ENCODE measurements around the gene STAC3.

Gene STAC3

DNA sequence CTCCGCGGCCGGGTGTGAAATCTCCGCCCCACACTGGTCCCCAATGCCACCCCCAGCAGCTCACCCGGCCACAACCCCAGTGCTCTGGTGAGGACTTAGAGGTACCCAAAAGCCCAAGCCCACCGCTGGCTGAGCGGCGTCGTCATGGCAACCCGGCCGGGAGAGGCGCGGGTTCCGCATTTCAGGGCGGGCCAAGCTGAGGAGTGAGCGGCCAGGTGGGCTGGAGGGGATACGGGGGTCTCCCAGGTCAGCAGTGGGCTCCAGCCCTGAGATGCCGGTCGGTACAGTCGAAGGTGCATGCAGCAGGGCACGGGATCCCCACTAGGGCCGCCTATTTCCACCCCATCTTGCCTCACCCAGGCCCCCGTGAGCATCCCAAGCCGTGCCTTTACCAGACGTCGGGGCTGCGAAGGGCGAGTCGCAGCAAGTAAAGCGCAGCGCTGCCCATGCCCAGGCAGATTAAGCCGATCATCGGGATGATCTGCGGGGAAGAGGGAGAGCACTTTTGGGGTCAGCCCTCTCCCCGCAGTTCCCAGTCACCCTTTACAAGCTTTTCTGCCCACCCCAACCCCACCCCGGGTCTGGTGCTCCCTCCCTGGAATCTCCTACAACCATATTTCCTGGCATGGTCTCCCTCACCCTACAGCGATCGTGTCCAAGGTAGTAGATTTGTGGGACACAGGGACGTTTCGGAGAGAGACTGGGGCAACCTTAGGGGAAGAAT is 14.6 kb downstream of the STAC3 start:
- in situ Hi-C loops (cut with MboI; ENCODE audit: low sequenced_read_pairs): no loop called here
- Histone ChIP-seq H3K9me3 (no peaks in the 10 kb centered on the region), H3K27me3 (ENCODE audit: low read depth) (no peaks in the 10 kb centered on the region), H3K4me1 (peaks cover 20% of the 10 kb centered on the region), H3K36me3 (replicated peaks) (peaks cover 44% of the 10 kb centered on the region), H3K4me3 (no peak overlapping the region)
- no peak for DNase-seq (ENCODE audit: low spot score in 2 of 2)

DNA sequence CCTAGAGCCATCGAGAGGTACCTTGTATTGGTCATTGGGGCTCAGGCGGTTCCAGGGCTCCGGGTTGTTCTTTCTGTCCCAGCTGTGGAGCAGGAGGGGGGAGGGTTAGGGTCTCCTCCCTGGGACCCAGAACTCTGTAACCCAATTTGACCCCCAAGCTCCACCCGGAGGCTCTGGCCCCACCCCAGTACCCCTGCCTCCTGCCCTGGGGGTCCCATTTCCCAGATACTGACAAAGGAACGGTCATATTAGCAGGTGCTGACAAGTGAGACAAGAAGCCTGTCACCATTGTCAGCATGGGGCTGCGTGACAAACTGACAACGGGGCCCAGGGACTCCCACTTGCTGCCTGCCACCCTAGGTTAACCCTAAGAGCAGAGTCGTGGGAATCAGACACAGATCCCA is 15.3 kb downstream of the STAC3 start:
- Histone ChIP-seq H3K9me3 (no peaks in the 10 kb centered on the region), H3K4me1 (peaks cover 15% of the 10 kb centered on the region), H3K4me3 (no peak overlapping the region), H3K27me3 (ENCODE audit: low read depth) (no peaks in the 10 kb centered on the region), H3K36me3 (replicated peaks) (peaks cover 50% of the 10 kb centered on the region)
- in situ Hi-C loops (cut with MboI; ENCODE audit: low sequenced_read_pairs): no loop called here
- DNase-seq (ENCODE audit: low spot score in 2 of 2): no peak

DNA sequence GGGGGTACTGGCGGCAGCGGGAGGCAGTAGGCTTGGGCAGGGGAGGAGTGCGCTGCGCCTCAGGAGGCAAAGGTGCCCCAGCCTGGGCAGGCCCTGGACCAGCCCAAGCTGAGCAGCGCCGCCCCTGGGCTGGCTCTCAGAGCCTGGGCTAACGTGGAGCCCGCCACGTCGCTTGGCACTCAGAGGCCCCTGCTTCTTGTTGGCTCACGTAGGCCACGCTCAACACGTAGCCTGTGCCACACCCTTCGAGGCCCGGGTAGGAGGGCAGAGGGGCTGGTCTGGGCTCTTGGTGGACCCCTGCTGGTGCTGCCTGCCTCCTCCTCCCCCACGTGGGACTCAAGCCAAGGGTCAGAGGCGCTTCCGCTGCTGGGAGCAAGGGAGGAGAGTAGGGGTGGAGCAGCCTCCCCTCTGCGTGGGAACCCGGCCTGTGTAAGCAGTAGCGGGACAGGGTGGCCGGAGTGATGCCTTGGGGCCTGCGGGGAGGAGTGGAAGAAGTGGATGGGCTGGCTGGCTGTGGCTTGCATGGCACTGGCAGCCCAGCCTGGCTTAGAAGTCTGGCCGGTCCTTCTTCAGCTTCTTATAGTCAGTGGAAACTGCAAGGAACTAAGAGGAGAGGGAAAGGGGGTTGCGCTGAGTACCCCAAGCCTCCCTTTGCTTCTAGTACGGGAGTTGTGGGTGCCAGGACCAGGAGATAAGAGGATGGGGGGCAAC is 15.8 kb downstream of the STAC3 start:
- no peaks in the 10 kb centered on the region for H3K27me3 ChIP-seq (ENCODE audit: low read depth)
- H3K4me3 ChIP-seq: no peak overlapping the region
- H3K4me1 ChIP-seq: peaks cover 12% of the 10 kb centered on the region
- DNase-seq (ENCODE audit: low spot score in 2 of 2): peak in 1 of 2 experiments; percentile 36
- in situ Hi-C loops (cut with MboI; ENCODE audit: low sequenced_read_pairs): no loop called here
- H3K9me3 ChIP-seq: no peaks in the 10 kb centered on the region
- peaks cover 56% of the 10 kb centered on the region for H3K36me3 ChIP-seq (replicated peaks)

DNA sequence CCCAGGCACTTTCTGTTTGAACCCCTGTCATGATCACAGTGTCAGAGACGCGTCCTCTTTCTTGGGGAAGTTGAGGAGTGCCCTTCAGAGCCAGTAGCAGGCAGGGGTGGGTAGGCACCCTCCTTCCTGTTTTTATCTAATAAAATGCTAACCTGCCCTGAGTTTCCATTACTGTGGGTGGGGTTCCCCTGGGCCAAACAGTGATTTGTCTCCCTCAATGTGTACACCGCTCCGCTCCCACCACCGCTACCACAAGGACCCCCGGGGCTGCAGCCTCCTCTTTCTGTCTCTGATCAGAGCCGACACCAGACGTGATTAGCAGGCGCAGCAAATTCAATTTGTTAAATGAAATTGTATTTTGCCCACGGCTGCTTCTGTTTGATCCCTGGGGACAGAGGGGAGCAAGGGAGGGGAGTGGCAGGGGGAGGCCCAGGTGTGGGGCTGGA is 16.4 kb downstream of the STAC3 start:
- in situ Hi-C loops (cut with MboI; ENCODE audit: low sequenced_read_pairs): no loop called here
- no peak for DNase-seq (ENCODE audit: low spot score in 2 of 2)
- peaks cover 60% of the 10 kb centered on the region for H3K36me3 ChIP-seq (replicated peaks)
- H3K9me3 ChIP-seq: no peaks in the 10 kb centered on the region
- H3K4me1 ChIP-seq: peaks cover 11% of the 10 kb centered on the region
- H3K4me3 ChIP-seq: no peak overlapping the region
- H3K27me3 ChIP-seq (ENCODE audit: low read depth): no peaks in the 10 kb centered on the region

GRCh38 chr12:57234233-57234570 is 16.8 kb downstream of the STAC3 start:
- in situ Hi-C loops (cut with MboI; ENCODE audit: low sequenced_read_pairs): no loop called here
- Histone ChIP-seq H3K9me3 (no peaks in the 10 kb centered on the region), H3K4me3 (no peak overlapping the region), H3K27me3 (ENCODE audit: low read depth) (no peaks in the 10 kb centered on the region), H3K4me1 (peaks cover 8% of the 10 kb centered on the region), H3K36me3 (replicated peaks) (peaks cover 60% of the 10 kb centered on the region)
- DNase-seq (ENCODE audit: low spot score in 2 of 2): no peak

- Histone ChIP-seq H3K4me1 (peaks cover 8% of the 10 kb centered on the region), H3K36me3 (replicated peaks) (peaks cover 60% of the 10 kb centered on the region)
Observed at GRCh38 chr12:57233357-57234232, 17.4 kb downstream of the STAC3 start.

DNA sequence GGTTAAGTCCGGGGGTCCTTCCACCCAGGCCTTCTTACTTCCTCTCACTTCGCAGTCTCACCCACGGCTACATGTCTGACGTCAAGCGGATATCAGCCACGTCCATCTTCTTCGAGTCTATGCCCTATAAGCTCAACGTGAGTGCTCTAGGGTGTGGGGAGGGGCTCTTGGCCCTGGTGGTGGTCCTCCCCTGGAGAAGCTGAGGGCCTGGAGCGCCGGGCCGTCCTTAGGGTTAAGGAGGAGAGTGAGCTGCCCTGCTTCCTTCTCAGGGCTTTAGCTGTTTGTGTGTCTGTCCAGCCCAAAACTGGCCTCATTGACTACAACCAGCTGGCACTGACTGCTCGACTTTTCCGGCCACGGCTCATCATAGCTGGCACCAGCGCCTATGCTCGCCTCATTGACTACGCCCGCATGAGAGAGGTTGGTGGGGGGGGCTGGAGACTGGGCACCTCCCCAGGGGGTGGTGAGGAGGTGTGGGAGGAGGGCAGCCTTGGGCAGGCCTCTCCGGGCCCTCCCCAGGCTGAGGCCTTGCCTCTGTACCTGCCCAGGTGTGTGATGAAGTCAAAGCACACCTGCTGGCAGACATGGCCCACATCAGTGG is 18.7 kb downstream of the STAC3 start:
- Histone ChIP-seq H3K36me3 (replicated peaks) (peaks cover 60% of the 10 kb centered on the region), H3K9me3 (no peaks in the 10 kb centered on the region), H3K4me1 (peaks cover 4% of the 10 kb centered on the region; the same call in 1 of the 2 replicates), H3K27me3 (ENCODE audit: low read depth) (no peaks in the 10 kb centered on the region), H3K4me3 (no peak overlapping the region; the same call in 1 of the 2 replicates)
- in situ Hi-C loops (cut with MboI; ENCODE audit: low sequenced_read_pairs): no loop called here
- no peak for DNase-seq (ENCODE audit: low spot score in 2 of 2)

More at GRCh38 chr12:57233357-57234232, 17.4 kb downstream of the STAC3 start:
- no peak overlapping the region for H3K4me3 ChIP-seq
- no peaks in the 10 kb centered on the region for H3K9me3 ChIP-seq
- no peaks in the 10 kb centered on the region for H3K27me3 ChIP-seq (ENCODE audit: low read depth)
- DNase-seq (ENCODE audit: low spot score in 2 of 2): no peak
- in situ Hi-C loops (cut with MboI; ENCODE audit: low sequenced_read_pairs): no loop called here

GRCh38 chr12:57231276-57232021 is 19.5 kb downstream of the STAC3 start:
- H3K9me3 ChIP-seq: no peaks in the 10 kb centered on the region
- peaks cover 60% of the 10 kb centered on the region for H3K36me3 ChIP-seq (replicated peaks)
- in situ Hi-C loops (cut with MboI; ENCODE audit: low sequenced_read_pairs): no loop called here
- peak overlapping the region; percentile 89 for H3K4me3 ChIP-seq
- no peak for DNase-seq (ENCODE audit: low spot score in 2 of 2)
- H3K4me1 ChIP-seq: peaks cover 6% of the 10 kb centered on the region; the same call in 1 of the 2 replicates
- no peaks in the 10 kb centered on the region for H3K27me3 ChIP-seq (ENCODE audit: low read depth)

DNA sequence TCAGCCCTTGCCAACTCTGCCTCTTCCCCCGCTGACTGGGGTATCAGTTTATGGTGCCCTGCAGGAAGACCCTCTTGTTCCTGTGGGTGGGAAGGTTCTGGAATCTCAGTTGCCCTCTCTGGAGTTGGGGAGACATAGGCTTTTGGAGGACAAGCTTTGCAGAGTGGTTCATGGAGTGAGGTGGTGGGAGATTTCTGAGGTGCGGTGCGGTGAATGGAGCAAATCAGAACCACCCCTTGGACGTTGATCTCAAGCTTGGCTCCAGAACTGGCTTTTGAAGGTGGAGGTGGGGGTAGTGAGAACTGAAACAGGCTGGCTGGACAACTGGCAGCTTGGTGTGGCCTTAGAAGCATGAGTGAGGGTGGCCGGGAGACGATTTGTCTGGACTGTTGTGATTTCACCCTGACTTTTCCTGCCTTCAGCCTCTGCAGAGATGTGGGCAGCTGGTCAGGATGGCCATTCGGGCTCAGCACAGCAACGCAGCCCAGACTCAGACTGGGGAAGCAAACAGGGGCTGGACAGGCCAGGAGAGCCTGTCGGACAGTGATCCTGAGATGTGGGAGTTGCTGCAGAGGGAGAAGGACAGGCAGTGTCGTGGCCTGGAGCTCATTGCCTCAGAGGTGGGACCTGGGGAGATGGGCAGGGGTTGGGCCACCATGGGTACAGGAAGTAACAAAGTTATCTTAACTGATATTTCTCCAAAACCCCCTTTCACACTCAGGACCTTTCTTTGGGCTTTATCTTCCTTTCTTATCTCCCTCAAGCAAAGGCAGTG is 20.4 kb downstream of the STAC3 start:
- Histone ChIP-seq H3K4me1 (peaks cover 7% of the 10 kb centered on the region; the same call in 1 of the 2 replicates), H3K9me3 (no peaks in the 10 kb centered on the region), H3K27me3 (ENCODE audit: low read depth) (no peaks in the 10 kb centered on the region), H3K36me3 (replicated peaks) (peaks cover 58% of the 10 kb centered on the region), H3K4me3 (peak overlapping the region; percentile 89)
- in situ Hi-C loops (cut with MboI; ENCODE audit: low sequenced_read_pairs): no loop called here
- no peak for DNase-seq (ENCODE audit: low spot score in 2 of 2)

DNA sequence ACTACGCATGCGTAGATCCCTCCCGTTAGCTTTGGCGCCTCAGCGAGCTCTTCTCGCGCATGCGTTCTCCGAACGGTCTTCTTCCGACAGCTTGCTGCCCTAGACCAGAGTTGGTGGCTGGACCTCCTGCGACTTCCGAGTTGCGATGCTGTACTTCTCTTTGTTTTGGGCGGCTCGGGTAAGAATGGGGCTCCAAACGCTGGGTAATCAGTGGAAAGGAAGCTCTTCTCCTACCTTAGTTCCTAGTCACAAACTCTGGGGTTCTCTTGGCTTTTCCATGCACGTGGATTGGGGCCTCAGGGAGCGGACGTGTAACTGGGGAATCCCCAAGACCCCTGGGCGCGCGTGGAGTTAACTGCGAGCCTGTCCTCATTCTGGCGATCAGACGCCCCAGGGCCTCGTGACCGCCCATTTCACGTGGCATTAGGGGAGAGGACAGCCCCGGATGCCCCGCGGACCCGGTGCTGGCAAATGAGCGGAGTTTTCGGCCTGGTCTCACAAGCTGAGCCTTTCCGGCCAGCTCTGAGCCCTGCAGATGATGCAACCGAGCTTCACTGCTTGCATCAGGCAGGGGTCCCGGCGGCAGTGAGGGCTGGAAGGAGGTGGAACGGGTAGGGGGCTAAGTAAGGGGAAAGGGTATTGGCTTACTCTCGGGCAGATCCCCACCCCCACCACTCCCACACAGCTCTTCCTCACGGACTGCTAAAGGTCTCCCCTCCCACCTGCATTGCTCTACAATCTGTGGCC is 21.2 kb downstream of the STAC3 start, which contains the start of gene SHMT2:
Gene SHMT2, plus strand, starts transcription at position 78 of the 747 bp plus-strand sequence. Its CDS starts 68 bp downstream, at position 146.
- peak within 1 kb of the TSS; percentile 89 for H3K4me3 ChIP-seq
- DNase-seq (ENCODE audit: low spot score in 2 of 2): peak; percentile 94 to 97
- in situ Hi-C loops (cut with MboI; ENCODE audit: low sequenced_read_pairs): no loop called here
- H3K36me3 ChIP-seq (replicated peaks): peaks cover 51% of the 10 kb centered on the region
- peaks cover 7% of the 10 kb centered on the region; the same call in 1 of the 2 replicates for H3K4me1 ChIP-seq
- H3K27me3 ChIP-seq (ENCODE audit: low read depth): no peaks in the 10 kb centered on the region
- no peaks in the 10 kb centered on the region for H3K9me3 ChIP-seq

- H3K4me3 ChIP-seq: peak overlapping the region; percentile 89
- H3K27me3 ChIP-seq (ENCODE audit: low read depth): no peaks in the 10 kb centered on the region
- peaks cover 44% of the 10 kb centered on the region for H3K36me3 ChIP-seq (replicated peaks)
- no peak for DNase-seq (ENCODE audit: low spot score in 2 of 2)
- in situ Hi-C loops (cut with MboI; ENCODE audit: low sequenced_read_pairs): no loop called here
- peaks cover 7% of the 10 kb centered on the region; the same call in 1 of the 2 replicates for H3K4me1 ChIP-seq
- H3K9me3 ChIP-seq: no peaks in the 10 kb centered on the region
Observed at GRCh38 chr12:57229046-57229633, 21.8 kb downstream of the STAC3 start.
